AG09309 (cell line): Measurements from ENCODE around the gene MCC.

ENCODE experiments used
- DNase-seq: peaks from one replicate; pipeline ENCODE4 v3.0.0-alpha.2; 2010; ENCODE audit warnings: low read depth
- H3K4me3 ChIP-seq: 2 replicates; pipeline ENCODE4 v1.5.1; 2011; ENCODE audit warnings: mild to moderate bottlenecking, low read depth, low read length, moderate library complexity; ENCODE audit not compliant: control insufficient read depth
- CTCF ChIP-seq: IDR thresholded peaks from 2 replicates; pipeline ENCODE4 v1.5.1; 2011; ENCODE audit warnings: mild to moderate bottlenecking, low read depth, low read length, inconsistent platforms; ENCODE audit not compliant: insufficient read depth, control insufficient read depth; ENCODE audit errors: missing control alignments

The MCC gene

GRCh38 chr5:113271015-113271414, 217.2 kb downstream of the MCC start:
- no peak overlapping the region for H3K4me3 ChIP-seq
- DNase-seq: no peak
- TF ChIP-seq CTCF: no peak

GRCh38 chr5:113270086-113270485, 218.2 kb downstream of the MCC start:
- DNase-seq: no peak
- no peak for TF ChIP-seq CTCF
- H3K4me3 ChIP-seq: no peak overlapping the region

- DNase-seq: no peak
- H3K4me3 ChIP-seq: no peak overlapping the region
- TF ChIP-seq CTCF: no peak
Measured at GRCh38 chr5:113269023-113269997, 218.9 kb downstream of the MCC start.

GRCh38 chr5:113268232-113268631, 220.0 kb downstream of the MCC start:
- no peak for DNase-seq
- TF ChIP-seq CTCF: no peak
- H3K4me3 ChIP-seq: no peak overlapping the region

GRCh38 chr5:113267361-113267900, 220.8 kb downstream of the MCC start:
- no peak overlapping the region for H3K4me3 ChIP-seq
- DNase-seq: no peak
- no peak for TF ChIP-seq CTCF

GRCh38 chr5:113266913-113267227, 221.4 kb downstream of the MCC start:
- no peak for DNase-seq

More at GRCh38 chr5:113266913-113267227, 221.4 kb downstream of the MCC start:
- no peak overlapping the region for H3K4me3 ChIP-seq
- TF ChIP-seq CTCF: no peak
